Activated T-cell treated with anti-CD3 and anti-CD28 coated beads, Interleukin-2, amount 50 U/mL, for 4 hours (primary cell): ENCODE results near the gene PDAP1. TPM values are rescaled to one million over a fixed set of nuclear protein-coding genes. Genes with fewer than 3 reads are reported as not detected.

Experiments used
- total RNA-seq, 3 donors: library from RNA; stranded (reverse); gene quantifications; one replicate each; pipeline ENCODE4 v1.2.1, GENCODE V29; 2021

The PDAP1 gene
- total RNA-seq, 3 donors from 2014 or later, result 231 to 255 (median 235) TPM

Other genes starting within 250 kb of the PDAP1 start
- not detected for gene KPNA7, start 200.5 kb downstream of the PDAP1 start, total RNA-seq
- not detected for gene MYH16, start 135.8 kb downstream of the PDAP1 start, total RNA-seq
- 10 to 100 TPM; 81.5 to 85.5 (median 81.9) TPM for gene ARPC1A, start 82.7 kb downstream of the PDAP1 start, total RNA-seq
- 100 to 1,000 TPM; 240 to 282 (median 274) TPM for gene ARPC1B, start 33.9 kb downstream of the PDAP1 start, total RNA-seq
- 100 to 1,000 TPM; 174 to 231 (median 178) TPM for gene BUD31, start 372 bp upstream of the PDAP1 start, total RNA-seq
- 10 to 100 TPM; 11.9 to 15.1 (median 13.9) TPM for gene PTCD1, start 30.2 kb upstream of the PDAP1 start, total RNA-seq
- 10 to 100 TPM; 85.8 to 99.9 (median 86.9) TPM for gene CPSF4, start 30.3 kb upstream of the PDAP1 start, total RNA-seq
- 100 to 1,000 TPM; 346 to 393 (median 391) TPM for gene ATP5MF, start 57.6 kb upstream of the PDAP1 start, total RNA-seq
- 1 to 10 TPM; 5.4 to 9.4 (median 7.1) TPM for gene ZNF789, start 64.3 kb upstream of the PDAP1 start, total RNA-seq
- 10 to 100 TPM; 32.0 to 38.1 (median 34.8) TPM for gene ZNF394, start 91.7 kb upstream of the PDAP1 start, total RNA-seq
- gene ZKSCAN5, start 96.1 kb upstream of the PDAP1 start, total RNA-seq, result 1 to 10 TPM; 4.9 to 6.4 (median 6.3) TPM
- 1 to 10 TPM; 6.1 to 6.7 (median 6.6) TPM for gene FAM200A, start 143.5 kb upstream of the PDAP1 start, total RNA-seq
- 10 to 100 TPM; 52.5 to 61.6 (median 59.2) TPM for gene ZNF655, start 150.0 kb upstream of the PDAP1 start, total RNA-seq
- under 1 TPM in 2 of 3 donors, not detected in 1; 0.38 to 0.71 TPM for gene TMEM225B, start 189.7 kb upstream of the PDAP1 start, total RNA-seq
- 10 to 100 TPM; 32.9 to 34.4 (median 34.1) TPM for gene ZSCAN25, start 208.3 kb upstream of the PDAP1 start, total RNA-seq